ENCODE data around the gene ZNF207. TPM values are rescaled to one million over a fixed set of nuclear protein-coding genes. Genes with fewer than 3 reads are reported as not detected.
"Not testable (repeated sequence)": the region's sequence is repeated elsewhere in the genome, so short reads cannot be mapped to it uniquely, and the experiment has no call there.

ZNF207 gene
- total RNA-seq, 1 experiment from 2014 or later, result 215 TPM

DNA sequence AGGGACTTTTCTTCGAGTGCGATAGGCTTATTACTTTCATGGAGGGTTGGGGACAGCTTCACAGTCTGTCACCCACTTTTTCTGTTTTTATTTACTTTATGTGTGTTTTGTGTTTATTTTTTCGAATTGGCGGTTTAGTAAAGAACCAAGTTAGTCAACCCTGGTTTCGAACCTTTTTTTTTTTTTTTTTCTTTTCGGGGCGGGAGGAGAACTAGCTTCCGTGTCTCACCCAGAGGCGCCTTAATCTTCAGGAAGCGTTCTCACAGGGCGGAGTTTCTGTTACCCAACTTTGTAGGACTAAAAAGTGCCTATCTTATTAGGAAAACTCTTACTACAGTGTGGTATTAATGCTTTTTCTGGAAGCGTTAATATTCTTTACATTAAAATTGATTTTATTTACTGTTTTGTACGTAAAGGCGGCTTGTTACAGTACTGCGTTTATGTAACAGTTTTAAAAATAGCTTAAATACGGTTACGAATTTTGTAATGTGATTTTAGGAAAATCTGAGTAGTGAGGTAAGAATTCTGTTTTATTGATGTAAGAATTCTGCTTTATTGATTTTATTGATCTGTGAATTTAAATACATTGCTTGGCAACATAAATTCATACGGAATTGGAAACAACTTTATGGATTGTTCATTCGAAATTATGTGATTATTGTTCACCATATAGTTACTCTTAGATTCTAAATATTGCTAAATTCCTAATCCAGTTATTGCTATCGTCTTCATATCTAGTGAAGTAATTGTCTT is 885 bp downstream of the ZNF207 start:
- no peak for TF ChIP-seq TCF7L2 (IDR thresholded peaks at IDR 0.05; ENCODE audit: low read depth, low read length)
- TF ChIP-seq SIN3A (IDR thresholded peaks at IDR 0.05; ENCODE audit: borderline replicate concordance, insufficient read depth, low read depth, low read length), result no peak; the same call in 1 of the 2 replicates
- TF ChIP-seq, protein P1, sequence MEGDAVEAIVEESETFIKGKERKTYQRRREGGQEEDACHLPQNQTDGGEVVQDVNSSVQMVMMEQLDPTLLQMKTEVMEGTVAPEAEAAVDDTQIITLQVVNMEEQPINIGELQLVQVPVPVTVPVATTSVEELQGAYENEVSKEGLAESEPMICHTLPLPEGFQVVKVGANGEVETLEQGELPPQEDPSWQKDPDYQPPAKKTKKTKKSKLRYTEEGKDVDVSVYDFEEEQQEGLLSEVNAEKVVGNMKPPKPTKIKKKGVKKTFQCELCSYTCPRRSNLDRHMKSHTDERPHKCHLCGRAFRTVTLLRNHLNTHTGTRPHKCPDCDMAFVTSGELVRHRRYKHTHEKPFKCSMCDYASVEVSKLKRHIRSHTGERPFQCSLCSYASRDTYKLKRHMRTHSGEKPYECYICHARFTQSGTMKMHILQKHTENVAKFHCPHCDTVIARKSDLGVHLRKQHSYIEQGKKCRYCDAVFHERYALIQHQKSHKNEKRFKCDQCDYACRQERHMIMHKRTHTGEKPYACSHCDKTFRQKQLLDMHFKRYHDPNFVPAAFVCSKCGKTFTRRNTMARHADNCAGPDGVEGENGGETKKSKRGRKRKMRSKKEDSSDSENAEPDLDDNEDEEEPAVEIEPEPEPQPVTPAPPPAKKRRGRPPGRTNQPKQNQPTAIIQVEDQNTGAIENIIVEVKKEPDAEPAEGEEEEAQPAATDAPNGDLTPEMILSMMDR (IDR thresholded peaks at IDR 0.05), result no peak
- TF ChIP-seq, protein P2, sequence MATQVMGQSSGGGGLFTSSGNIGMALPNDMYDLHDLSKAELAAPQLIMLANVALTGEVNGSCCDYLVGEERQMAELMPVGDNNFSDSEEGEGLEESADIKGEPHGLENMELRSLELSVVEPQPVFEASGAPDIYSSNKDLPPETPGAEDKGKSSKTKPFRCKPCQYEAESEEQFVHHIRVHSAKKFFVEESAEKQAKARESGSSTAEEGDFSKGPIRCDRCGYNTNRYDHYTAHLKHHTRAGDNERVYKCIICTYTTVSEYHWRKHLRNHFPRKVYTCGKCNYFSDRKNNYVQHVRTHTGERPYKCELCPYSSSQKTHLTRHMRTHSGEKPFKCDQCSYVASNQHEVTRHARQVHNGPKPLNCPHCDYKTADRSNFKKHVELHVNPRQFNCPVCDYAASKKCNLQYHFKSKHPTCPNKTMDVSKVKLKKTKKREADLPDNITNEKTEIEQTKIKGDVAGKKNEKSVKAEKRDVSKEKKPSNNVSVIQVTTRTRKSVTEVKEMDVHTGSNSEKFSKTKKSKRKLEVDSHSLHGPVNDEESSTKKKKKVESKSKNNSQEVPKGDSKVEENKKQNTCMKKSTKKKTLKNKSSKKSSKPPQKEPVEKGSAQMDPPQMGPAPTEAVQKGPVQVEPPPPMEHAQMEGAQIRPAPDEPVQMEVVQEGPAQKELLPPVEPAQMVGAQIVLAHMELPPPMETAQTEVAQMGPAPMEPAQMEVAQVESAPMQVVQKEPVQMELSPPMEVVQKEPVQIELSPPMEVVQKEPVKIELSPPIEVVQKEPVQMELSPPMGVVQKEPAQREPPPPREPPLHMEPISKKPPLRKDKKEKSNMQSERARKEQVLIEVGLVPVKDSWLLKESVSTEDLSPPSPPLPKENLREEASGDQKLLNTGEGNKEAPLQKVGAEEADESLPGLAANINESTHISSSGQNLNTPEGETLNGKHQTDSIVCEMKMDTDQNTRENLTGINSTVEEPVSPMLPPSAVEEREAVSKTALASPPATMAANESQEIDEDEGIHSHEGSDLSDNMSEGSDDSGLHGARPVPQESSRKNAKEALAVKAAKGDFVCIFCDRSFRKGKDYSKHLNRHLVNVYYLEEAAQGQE (IDR thresholded peaks at IDR 0.05; ENCODE audit: insufficient read depth in 1 of 2, low read depth in 2 of 2, low read length in 1 of 2), result no peak
- no peak for TF ChIP-seq POLR2AphosphoS5 (IDR thresholded peaks at IDR 0.05; ENCODE audit: low read depth, low read length)
- H3K4me1 ChIP-seq (ENCODE audit: control insufficient read depth, insufficient read depth, low read length), result peaks cover 22% of the 10 kb centered on the region
- H3K9me3 ChIP-seq (ENCODE audit: control insufficient read depth, insufficient read depth, low read depth, low read length), result no peaks in the 10 kb centered on the region
- H3K36me3 ChIP-seq (ENCODE audit: control insufficient read depth, insufficient read depth, low read length), result peaks cover 15% of the 10 kb centered on the region
- BruUV-seq (replicated peaks), result no TSS peak
- ChIA-PET CTCF (no interaction called here), POLR2A (interaction anchor here (0.6 to 1.0 kb wide), 5 partner anchors 9 to 1288 kb away, joined by 5 to 11 read pairs (median 6); partner anchors contain the start of gene PSMD11)
- ATAC-seq (no peak; the same call in 1 of the 2 replicates), DNase-seq (ENCODE audit: low read depth, low spot score) (peak; percentile 43)
- in situ Hi-C loops (cut with HindIII; ENCODE audit: low pct_unique_long_range_greater_than_20kb, low sequenced_read_pairs), result no loop called here
- peak overlapping the region; percentile 96 for H3K27ac ChIP-seq (ENCODE audit: low read length)
- intact Hi-C loops (cut with micrococcal nuclease; ENCODE audit: unreplicated experiment), result no loop called here
- H3K27me3 ChIP-seq (ENCODE audit: control insufficient read depth, insufficient read depth, low read length), result no peaks in the 10 kb centered on the region
- H3K4me3 ChIP-seq (ENCODE audit: low read depth in 2 of 2, low read length in 2 of 2), result peak overlapping the region; percentile 80 to 87

DNA sequence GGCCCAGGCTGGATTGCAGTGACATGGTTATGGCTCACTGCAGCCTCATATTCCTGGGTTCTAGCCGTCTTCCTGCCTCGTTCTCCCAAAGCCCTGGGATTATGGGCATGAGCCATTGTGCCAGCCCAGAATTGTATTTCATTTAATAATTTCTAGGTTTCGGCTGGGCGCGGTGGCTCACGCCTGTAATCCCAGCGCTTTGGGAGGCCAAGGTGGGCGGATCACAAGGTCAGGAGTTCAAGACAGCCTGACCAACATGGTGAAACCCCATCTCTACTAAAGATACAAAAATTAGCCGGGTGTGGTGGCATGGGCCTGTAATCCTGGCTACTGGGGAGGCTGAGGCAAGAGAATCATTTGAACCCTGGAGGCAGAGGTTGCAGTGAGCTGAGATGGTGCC is 2.8 kb downstream of the ZNF207 start:
- BruUV-seq (replicated peaks); DNase-seq (ENCODE audit: low read depth, low spot score); H3K27me3 ChIP-seq (ENCODE audit: control insufficient read depth, insufficient read depth, low read length); intact Hi-C loops (cut with micrococcal nuclease; ENCODE audit: unreplicated experiment); H3K9me3 ChIP-seq (ENCODE audit: control insufficient read depth, insufficient read depth, low read depth, low read length); CTCF ChIA-PET; ATAC-seq; H3K27ac ChIP-seq (ENCODE audit: low read length); in situ Hi-C loops (cut with HindIII; ENCODE audit: low pct_unique_long_range_greater_than_20kb, low sequenced_read_pairs); POLR2A ChIA-PET: not testable (repeated sequence)
- H3K4me1 ChIP-seq (ENCODE audit: control insufficient read depth, insufficient read depth, low read length), result peaks cover 26% of the 10 kb centered on the region
- H3K4me3 ChIP-seq (ENCODE audit: low read depth in 2 of 2, low read length in 2 of 2), result peak overlapping the region; percentile 80 to 87
- peaks cover 21% of the 10 kb centered on the region for H3K36me3 ChIP-seq (ENCODE audit: control insufficient read depth, insufficient read depth, low read length)

All from Panc1 (cell line).